EL (cell line): Measurements from ENCODE around the gene SERPINB2.

ENCODE experiments used
- DNase-seq: peaks from one replicate; pipeline ENCODE4 v3.0.0-alpha.2; 2016

Gene SERPINB2

DNA sequence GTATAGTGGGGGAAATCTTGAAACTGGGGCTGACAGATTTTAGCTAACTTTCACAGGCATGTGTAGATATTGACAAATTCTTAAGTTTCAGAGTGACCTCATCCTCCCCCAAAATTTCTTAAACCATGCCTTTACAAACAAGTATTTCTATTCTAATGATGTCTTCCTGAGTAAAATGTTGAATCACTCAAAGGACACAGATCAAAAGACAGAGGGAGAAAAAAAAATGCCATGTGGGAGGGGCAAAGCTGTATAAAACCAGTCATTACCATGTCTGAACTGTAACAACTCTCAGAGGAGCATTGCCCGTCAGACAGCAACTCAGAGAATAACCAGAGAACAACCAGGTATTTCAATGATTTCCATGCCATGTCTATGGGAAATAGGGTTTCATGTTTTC is at the start of gene SERPINB2:
Gene SERPINB2, plus strand, starts transcription at position 282 of the 400 bp plus-strand sequence. CDS start 3,740 bp downstream, outside the sequence.
- DNase-seq = peak; percentile 57

DNA sequence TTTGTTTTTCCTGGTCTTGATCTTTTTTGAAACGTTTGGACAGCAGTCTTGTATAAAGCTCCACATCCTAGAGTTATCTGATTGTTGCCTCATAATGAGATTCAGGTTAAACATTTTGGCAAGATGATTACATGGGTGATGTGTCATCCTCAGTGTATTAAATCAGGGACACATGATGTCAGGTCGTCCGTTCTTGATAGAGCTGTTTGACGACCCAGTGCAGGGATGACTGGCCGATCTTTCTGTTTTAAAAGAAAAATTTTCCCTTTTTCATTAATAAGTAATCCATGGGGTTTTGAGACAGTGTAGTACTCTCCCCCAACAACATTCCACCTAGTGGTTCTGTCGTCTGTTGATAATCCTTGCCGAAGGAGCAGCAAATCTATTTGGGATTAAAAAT is 44.5 kb upstream of the SERPINB2 start:
- DNase-seq = no peak

- DNase-seq = peak; percentile 64
Observed at GRCh38 chr18:63844254-63844653, 43.3 kb upstream of the SERPINB2 start.

GRCh38 chr18:63848159-63848558 is 39.3 kb upstream of the SERPINB2 start:
- DNase-seq = peak; percentile 74

DNA sequence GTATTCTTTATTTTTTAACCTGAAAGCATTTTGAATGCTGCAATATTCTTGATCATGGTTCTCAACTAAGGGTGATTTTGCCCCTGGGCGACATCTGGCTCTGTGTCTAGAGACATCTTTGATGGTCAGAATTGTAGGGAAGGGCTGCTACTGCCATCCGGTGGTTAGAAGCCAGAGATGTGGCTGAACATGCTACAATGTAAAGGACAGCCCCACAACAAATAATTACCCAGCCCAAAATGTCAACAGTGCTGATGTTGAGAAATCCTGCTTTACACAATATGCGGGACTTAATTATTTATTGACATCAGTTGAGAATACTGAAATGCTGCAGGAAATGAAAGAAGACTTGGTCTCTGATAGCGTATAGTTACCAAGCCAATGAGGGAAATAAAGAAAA is 37.5 kb upstream of the SERPINB2 start:
- peak; percentile 70 for DNase-seq

GRCh38 chr18:63850636-63851035 is 36.9 kb upstream of the SERPINB2 start:
- no peak for DNase-seq

DNA sequence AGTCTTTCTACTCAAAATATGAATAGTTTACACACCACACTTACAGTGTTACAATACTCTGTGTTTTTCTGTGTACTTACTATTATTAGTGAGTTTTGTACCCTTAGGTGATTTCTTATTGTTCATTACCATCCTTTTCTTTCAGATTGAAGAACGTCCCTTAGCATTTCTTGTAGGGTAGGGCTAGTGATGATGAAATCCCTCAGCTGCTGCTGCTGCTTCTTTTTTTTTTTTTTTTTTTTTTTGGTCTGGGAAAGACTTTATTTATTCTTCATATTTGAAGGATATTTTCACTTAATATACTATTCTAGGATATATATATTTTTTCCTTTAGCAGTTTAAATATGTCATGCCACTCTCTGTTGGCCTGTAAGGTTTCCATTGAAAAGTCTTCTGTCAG is 29.0 kb upstream of the SERPINB2 start:
- no peak for DNase-seq

DNA sequence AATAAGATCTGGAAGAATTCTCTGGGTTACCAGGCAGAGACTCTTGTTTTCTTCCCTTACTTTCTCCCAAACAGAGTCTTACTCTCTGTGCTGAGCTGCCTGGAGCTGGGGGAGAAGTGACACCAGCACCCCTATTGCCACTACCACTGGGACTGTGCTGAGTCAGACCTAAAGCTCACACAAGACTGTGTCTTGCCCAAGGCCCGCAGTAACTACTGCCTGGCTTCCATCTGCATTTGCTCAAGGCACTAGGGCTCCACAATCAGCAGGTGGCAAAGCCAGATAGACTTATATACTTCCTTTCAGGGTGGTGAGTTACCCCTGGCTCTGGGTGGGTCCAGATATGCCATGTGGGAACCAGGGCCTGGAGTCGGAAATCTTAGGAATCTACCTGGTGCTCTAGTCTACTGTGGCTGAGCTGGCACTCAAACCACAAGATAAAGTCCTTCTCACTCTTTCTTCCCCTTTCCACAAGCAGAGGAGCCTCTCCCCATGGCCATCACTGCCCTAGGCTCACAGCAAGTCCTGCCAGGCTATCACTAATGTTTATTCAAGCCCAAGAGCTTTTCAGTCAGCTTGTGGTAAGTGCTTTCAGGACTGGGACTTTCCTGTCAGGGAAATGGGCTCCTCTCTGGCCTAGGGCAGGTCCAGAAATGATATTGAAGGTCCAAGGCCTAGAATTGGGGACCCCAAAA is 27.6 kb upstream of the SERPINB2 start:
- no peak for DNase-seq

- no peak for DNase-seq
Observed at GRCh38 chr18:63860531-63860930, 27.0 kb upstream of the SERPINB2 start.

DNA sequence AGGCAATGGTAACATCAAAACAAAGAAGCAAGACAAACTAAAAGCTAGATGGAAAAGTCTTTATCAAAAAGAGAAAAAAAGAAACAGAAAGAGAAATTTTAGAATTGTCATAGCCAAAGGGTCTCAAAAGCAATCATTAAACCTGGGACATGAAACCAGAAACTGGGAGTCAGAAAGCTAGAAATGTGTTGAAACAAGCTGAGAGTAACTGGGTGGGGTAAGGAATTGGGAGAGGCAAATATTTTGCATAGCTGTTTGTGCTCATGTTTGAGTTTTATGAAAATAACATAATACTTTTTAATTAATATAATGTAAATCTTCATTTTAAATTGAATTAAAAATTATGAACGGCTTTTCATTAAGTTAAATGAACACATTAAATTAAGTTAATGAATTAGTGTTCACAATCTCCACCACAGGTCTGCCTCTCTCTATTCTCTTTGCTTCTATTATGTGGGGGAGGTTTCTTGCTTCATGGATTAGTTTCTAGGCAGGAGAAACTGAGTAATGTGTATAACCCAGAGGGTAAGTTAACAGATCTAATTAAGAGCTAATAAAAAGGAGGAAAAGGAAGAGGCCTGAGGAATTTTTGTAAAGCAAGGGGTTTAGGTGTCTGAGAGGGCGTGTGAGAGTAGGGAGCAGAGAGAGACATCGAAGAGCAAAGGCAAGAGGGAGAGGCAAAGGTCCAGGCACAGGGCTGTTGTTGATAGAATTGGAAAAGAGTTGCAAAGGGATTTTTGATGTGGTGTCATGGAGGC is 20.0 kb upstream of the SERPINB2 start:
- no peak for DNase-seq

DNA sequence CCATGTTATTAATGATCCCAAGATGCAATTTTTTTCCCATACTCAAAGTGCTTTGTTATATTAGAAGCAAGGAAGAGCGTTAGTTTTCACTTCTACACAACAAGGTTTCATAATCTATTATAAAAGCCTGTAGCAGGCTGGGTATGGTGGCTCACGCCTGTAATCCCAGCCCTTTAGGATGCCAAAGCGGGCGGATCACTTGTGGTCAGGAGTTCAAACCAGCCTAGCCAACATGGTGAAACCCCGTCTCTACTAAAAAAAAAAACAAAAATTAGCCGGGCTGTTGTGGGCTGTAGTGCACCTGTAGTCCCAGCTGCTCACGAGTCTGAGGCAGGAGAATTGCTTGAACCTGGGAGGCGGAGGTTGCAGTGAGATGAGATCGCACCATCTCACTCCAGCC is 19.0 kb upstream of the SERPINB2 start:
- DNase-seq = no peak

GRCh38 chr18:63869374-63869773 is 18.1 kb upstream of the SERPINB2 start:
- peak; percentile 98 for DNase-seq

DNA sequence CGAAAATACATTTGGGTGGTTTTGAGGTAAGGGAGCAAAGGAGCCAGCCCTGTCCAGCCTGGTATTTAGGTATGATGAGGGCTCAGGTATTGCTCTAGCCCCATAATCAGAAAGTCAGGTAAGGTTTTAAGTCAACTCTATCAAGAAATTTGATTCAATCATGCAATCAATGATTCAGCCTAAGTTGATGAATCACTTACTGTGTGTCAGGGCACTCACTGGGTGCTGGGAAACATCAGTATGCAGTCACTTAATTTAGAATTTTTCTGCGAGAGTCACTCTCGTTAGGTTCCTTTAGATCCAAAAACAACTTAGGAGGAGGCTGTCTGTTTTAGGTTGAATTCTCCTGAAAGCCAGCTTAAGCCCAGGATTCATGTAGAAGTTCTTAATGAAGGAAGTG is 17.7 kb upstream of the SERPINB2 start:
- peak; percentile 79 for DNase-seq

DNA sequence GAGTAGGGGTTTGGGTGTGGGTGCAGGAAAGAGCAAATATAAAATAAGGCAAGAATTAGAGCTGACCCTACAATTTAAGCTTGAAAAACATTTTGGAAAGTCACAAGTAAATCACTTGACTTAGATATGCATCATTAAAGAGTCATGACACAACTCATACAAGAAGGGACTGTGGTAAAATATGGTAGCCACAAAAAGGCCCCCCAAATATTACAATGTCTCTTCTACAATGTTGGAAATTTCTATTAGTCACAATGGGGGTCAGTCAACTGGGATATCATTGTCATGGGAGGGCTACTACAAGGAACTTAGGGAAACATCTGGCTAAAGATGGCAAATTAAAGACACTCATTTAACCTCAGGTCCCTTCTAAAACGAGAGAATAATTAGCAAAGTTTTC is 15.7 kb upstream of the SERPINB2 start:
- DNase-seq = no peak

- DNase-seq = no peak
Observed at GRCh38 chr18:63872586-63872985, 14.9 kb upstream of the SERPINB2 start.

DNA sequence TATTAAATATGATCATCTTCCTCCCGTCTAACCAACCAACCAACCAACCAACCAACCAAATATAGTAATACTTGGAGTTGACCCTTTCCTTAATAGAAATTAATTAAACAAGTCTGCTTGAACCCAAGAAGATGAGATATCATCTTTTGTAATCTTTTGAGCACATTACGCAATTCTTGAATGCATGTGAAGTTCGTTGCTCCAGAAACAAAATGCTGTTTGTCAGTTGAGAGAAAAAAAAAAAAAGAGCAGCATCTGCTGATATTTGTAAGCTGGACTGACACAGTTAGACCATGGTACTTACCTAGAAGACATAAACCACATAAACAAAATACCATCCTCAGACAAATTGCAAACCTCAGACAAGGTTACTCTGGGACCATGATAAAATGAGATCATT is 9.2 kb upstream of the SERPINB2 start:
- no peak for DNase-seq

DNA sequence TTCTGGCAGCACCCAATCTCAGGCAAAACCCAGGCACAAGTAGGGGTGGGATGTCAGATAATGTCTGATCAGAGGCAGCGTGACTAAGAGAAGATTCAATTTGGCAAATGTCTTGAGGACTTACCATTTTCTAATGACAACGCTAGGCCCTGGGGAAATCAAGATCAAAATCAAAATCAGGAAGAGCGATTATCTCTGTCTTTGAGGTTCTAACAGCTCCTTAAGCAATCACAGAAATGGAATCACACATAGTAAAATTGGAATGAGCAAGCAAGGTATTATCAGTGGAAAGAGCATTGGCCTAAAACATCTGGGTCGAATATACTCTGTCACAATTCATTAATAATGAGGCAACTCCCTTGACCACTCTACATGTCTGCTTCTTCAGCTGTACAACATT is 8.6 kb upstream of the SERPINB2 start:
- no peak for DNase-seq

DNA sequence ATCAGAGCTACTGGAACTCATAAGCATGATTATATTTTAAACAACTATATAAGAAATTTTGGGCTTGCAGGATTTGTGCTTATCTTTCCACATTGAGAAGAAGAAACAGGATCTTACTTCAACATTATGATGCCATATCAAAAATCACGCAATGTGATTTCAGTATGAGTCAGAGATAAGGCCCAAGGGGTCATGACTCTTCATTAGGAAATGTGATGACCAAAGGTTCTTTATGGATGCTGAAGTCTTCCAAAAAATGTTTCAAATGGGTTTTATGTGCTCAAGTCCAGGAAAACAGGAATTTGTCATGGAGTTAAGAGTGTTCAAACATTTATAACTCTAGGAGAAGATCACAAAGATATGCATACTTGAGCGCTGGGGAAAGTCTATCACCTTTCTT is 7.8 kb upstream of the SERPINB2 start:
- peak; percentile 63 for DNase-seq

DNA sequence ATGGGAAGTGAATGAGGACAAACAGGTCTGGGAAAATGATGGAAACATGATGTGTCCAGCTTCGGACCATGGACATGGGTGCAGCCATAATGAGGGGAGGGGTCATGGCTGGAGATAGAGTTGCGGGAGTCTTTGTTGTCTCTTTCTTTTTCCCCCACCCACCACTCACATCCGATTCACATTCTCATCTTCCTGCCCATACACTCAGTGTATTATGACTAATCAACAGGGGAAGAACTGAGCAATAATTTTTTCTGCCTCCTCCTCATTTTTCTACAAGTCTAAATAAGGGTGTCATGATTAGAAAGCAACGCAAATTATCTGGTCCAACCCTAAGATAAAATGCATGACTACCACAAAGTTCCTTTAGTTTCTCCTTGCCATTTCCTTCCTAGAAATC is 5.7 kb upstream of the SERPINB2 start:
- peak; percentile 68 for DNase-seq

GRCh38 chr18:63882333-63883141 is 5.0 kb upstream of the SERPINB2 start:
- DNase-seq = peak; percentile 95

- no peak for DNase-seq
Observed at GRCh38 chr18:63883617-63884016, 3.9 kb upstream of the SERPINB2 start.

DNA sequence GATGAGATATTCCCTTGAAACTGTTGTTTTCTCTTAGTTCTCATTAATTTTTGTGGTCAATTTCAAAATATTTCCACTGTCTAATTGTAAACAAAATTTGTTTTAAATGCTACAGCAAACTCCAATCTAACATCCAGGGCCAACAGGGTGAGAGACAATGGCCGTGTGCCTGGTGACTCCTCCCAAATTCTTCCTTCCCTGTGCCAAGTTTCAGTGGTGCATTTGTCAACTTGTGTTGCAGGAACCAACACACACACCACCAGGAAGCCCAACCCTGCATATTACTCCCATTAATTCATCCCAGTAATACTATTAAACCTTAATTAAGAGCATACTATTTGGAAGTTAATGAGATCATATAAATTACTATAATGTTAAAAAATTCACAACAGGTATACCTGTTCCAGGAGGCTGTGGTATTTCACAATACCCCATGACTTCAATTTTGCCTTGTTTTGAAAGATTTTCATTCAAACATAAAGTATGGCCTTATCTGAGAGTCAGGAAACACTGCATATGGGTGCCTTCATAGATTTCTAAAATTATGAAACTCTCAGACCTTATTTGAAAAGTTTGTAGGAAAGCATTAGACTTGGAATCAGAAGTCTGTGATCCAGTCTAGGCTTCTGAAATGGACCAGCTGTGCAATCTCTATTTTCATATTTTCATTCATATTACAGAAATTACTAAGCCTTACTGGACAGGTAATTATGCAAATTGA is 1.1 kb downstream of the SERPINB2 start:
- DNase-seq = peak; percentile 35

DNA sequence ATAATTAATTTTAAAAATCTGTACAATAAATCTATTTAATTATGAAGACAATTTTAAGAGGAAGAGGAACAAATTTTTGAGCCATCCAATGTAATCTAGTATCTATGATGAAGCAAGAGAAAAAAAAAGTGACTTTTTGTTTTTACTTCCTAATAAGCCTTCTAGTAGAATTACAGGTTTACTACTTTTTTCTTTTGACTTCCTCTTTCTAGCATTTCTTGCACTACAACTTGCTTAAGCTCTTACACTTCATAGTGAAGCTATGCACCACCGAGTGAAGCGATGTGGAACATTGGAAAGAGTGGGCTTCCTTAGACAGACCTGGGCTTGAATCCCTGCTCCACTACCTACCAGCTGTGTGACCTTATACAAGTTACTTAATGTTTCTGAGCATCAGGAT is 2.1 kb downstream of the SERPINB2 start:
- no peak for DNase-seq
